ENCODE measurements around the gene CCRL2.

DNA sequence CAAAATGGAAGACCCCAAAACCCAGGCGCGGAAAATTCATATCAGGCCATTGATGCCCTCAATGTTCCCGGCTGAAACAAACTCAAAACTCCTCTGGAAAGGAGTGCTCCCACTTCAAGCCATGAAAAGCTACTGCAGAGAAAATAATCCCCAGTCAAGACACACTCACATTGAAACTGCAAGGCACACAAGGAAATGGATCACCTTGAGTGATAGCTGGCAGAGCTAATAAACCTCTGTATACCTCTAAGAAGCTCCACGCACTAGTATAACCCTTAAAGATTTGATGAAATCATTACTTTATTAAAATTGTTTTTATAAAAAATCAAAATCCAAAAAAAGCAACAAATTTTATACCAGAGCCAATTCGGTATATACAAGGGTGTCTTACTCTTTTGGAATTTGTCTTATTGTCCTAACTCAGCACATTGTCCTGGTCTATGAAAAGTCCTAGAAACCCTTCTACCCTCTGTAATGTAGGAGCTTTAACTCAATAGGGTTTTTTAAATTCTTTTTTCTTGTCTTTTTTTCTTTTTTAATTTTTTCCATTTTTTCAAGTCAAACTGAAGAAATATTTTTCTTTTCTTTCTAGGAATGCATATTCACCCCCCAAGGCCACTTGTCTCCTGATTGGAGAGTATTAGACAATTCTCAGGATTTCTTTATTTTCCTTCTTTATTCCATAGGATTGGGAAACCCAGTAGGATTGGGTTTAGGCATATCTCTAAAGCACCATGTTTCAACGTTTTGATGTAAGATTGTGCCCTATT is 8.7 kb upstream of the CCRL2 start:
- TF ChIP-seq, protein P1, sequence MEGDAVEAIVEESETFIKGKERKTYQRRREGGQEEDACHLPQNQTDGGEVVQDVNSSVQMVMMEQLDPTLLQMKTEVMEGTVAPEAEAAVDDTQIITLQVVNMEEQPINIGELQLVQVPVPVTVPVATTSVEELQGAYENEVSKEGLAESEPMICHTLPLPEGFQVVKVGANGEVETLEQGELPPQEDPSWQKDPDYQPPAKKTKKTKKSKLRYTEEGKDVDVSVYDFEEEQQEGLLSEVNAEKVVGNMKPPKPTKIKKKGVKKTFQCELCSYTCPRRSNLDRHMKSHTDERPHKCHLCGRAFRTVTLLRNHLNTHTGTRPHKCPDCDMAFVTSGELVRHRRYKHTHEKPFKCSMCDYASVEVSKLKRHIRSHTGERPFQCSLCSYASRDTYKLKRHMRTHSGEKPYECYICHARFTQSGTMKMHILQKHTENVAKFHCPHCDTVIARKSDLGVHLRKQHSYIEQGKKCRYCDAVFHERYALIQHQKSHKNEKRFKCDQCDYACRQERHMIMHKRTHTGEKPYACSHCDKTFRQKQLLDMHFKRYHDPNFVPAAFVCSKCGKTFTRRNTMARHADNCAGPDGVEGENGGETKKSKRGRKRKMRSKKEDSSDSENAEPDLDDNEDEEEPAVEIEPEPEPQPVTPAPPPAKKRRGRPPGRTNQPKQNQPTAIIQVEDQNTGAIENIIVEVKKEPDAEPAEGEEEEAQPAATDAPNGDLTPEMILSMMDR (conservative IDR thresholded peaks at IDR 0.05): no peak
- TF ChIP-seq EZH2 (IDR thresholded peaks at IDR 0.05; ENCODE audit: low read depth): no peak
